SK-N-SH (cell line): ENCODE measurements around the gene CCDC6. TPM values are rescaled to one million over a fixed set of nuclear protein-coding genes. Genes with fewer than 3 reads are reported as not detected.

Experiments
- CTCF ChIA-PET: fragments of 300-600, 350-600 bp; formaldehyde crosslinking; extraction: SDS; loops from one replicate; lab custom pipeline; 2021; lab: Yijun Ruan, JAX
- POLR2A ChIA-PET: fragments of 350-600 bp; sonication (Branson Sonifier 250); formaldehyde crosslinking; extraction: SDS; loops from one replicate; lab custom pipeline; 2020; ENCODE audit warnings: antibody characterized with exemption, inconsistent platforms; lab: Yijun Ruan, JAX
- DNase-seq: peaks from one replicate; pipeline ENCODE4 v3.0.0; 2012
- H2AFZ ChIP-seq: fragments of 200-600 bp; sonication (generic); 2 replicates; pipeline ENCODE4 v1.8.1; 2016; ENCODE audit warnings: antibody characterized with exemption, mild to moderate bottlenecking, low read depth
- H3F3A ChIP-seq: fragments of 200-600 bp; sonication (generic); replicated peaks from 2 replicates; pipeline ENCODE3; 2016; ENCODE audit warnings: antibody characterized with exemption, mild to moderate bottlenecking; ENCODE audit not compliant: insufficient read depth
- H3K27ac ChIP-seq, 2 experiments: fragments of 200-500 bp in 1 of 2; fragments of 200-600 bp in 1 of 2; sonication (Bioruptor generic) in 1 of 2; sonication (generic), shearing (Covaris generic) in 1 of 2; 2 replicates each; pipeline versions ENCODE4 v1.5.1 to v1.6.1; 2014 to 2016; ENCODE audit warnings: low read depth in 2 of 2, inconsistent platforms in 1 of 2, low read length in 1 of 2, mild to moderate bottlenecking in 1 of 2, mixed read lengths in 1 of 2
- H3K27me3 ChIP-seq: fragments of 200-600 bp; sonication (generic), shearing (Covaris generic); 2 replicates; pipeline ENCODE4 v1.6.1; 2016; ENCODE audit warnings: mixed run types; ENCODE audit not compliant: insufficient read depth
- H3K36me3 ChIP-seq, 2 experiments: fragments of 200-500 bp in 1 of 2; fragments of 200-600 bp in 1 of 2; sonication (Bioruptor generic) in 1 of 2; sonication (generic) in 1 of 2; replicated peaks in 1 of 2; 2 replicates each; pipeline versions ENCODE3 to v1.5.1; 2014 to 2016; ENCODE audit warnings: low read length in 1 of 2, mild to moderate bottlenecking in 1 of 2; ENCODE audit not compliant: insufficient read depth in 2 of 2, control insufficient read depth in 1 of 2
- H3K4me1 ChIP-seq, 2 experiments: fragments of 200-500 bp in 1 of 2; fragments of 200-600 bp in 1 of 2; sonication (Bioruptor generic) in 1 of 2; sonication (generic), shearing (Covaris generic) in 1 of 2; 2 replicates each; pipeline versions ENCODE4 v1.5.1 to v1.6.1; 2014 to 2016; ENCODE audit warnings: low read depth in 1 of 2, low read length in 1 of 2, mixed run types in 1 of 2; ENCODE audit not compliant: insufficient read depth in 2 of 2, control insufficient read depth in 1 of 2
- H3K4me2 ChIP-seq: fragments of 200-600 bp; sonication (generic), shearing (Covaris generic); 2 replicates; pipeline ENCODE4 v1.6.1; 2017; ENCODE audit warnings: mixed run types
- H3K4me3 ChIP-seq, 2 experiments: fragments of 200-500 bp in 1 of 2; fragments of 200-600 bp in 1 of 2; sonication (Bioruptor generic) in 1 of 2; sonication (generic), shearing (Covaris generic) in 1 of 2; 2 replicates each; pipeline versions ENCODE4 v1.5.1 to v1.8.1; 2014 to 2016; ENCODE audit warnings: low read depth in 2 of 2, inconsistent platforms in 1 of 2, low read length in 1 of 2, mild to moderate bottlenecking in 1 of 2, mixed read lengths in 1 of 2, moderate library complexity in 1 of 2
- H3K79me2 ChIP-seq: fragments of 200-600 bp; sonication (generic); 2 replicates; pipeline ENCODE4 v1.8.1; 2017; ENCODE audit warnings: mild to moderate bottlenecking; ENCODE audit not compliant: insufficient read depth
- H3K9ac ChIP-seq: fragments of 200-600 bp; sonication (generic); 2 replicates; pipeline ENCODE4 v1.6.1; 2017; ENCODE audit warnings: mixed run types
- H3K9me2 ChIP-seq: fragments of 200-600 bp; sonication (generic); 2 replicates; pipeline ENCODE4 v1.6.1; 2017; ENCODE audit warnings: mixed run types
- H3K9me3 ChIP-seq: fragments of 200-600 bp; sonication (generic); 2 replicates; pipeline ENCODE4 v1.6.1; 2017; ENCODE audit warnings: mixed run types, mild to moderate bottlenecking, moderate library complexity
- H4K20me1 ChIP-seq: fragments of 200-600 bp; sonication (generic); 2 replicates; pipeline ENCODE4 v1.6.1; 2017; ENCODE audit warnings: mild to moderate bottlenecking, mixed run types; ENCODE audit not compliant: insufficient read depth
- CHD2 ChIP-seq: fragments of 150-350 bp; IDR thresholded peaks from 2 replicates; pipeline ENCODE4 v1.6.1; 2018; ENCODE audit warnings: low read length; ENCODE audit not compliant: partially characterized antibody
- FOSL2 ChIP-seq: IDR thresholded peaks from 2 replicates; pipeline ENCODE4 v1.4.0; 2012; ENCODE audit warnings: low read depth, mild to moderate bottlenecking, moderate library complexity, borderline replicate concordance
- FOXM1 ChIP-seq: IDR thresholded peaks from 2 replicates; pipeline ENCODE4 v1.4.0; 2012; ENCODE audit warnings: low read depth, mild to moderate bottlenecking
- MEF2A ChIP-seq: IDR thresholded peaks from 2 replicates; pipeline ENCODE4 v1.4.0; 2012; ENCODE audit warnings: low read depth, borderline replicate concordance
- MXI1 ChIP-seq: IDR thresholded peaks from 2 replicates; pipeline ENCODE4 v1.6.1; 2012; ENCODE audit warnings: mild to moderate bottlenecking, low read depth, low read length, improper control_type of control experiment
- NFIC ChIP-seq: IDR thresholded peaks from 2 replicates; pipeline ENCODE4 v1.4.0; 2012; ENCODE audit warnings: borderline replicate concordance
- RAD21 ChIP-seq: IDR thresholded peaks from 2 replicates; pipeline ENCODE4 v1.6.1; 2012; ENCODE audit warnings: mild to moderate bottlenecking, low read length
- RCOR1 ChIP-seq: fragments of 150-350 bp; IDR thresholded peaks from 2 replicates; pipeline ENCODE4 v1.6.1; 2017; ENCODE audit warnings: antibody characterized with exemption, low read length
- RFX5 ChIP-seq: IDR thresholded peaks from 2 replicates; pipeline ENCODE4 v1.6.1; 2012; ENCODE audit warnings: mild to moderate bottlenecking, improper control_type of control experiment, low read length
- TCF12 ChIP-seq: IDR thresholded peaks from 2 replicates; pipeline ENCODE4 v1.4.0; 2012
- TEAD4 ChIP-seq: IDR thresholded peaks from 2 replicates; pipeline ENCODE4 v1.4.0; 2012; ENCODE audit warnings: mild to moderate bottlenecking, borderline replicate concordance; ENCODE audit not compliant: insufficient read depth
- WGBS: methylation state at CpG from one replicate; pipeline ENCODE4 v1.1.6; 2017; ENCODE audit warnings: low lambda C conversion rate; 5-methylcytosine and 5-hydroxymethylcytosine counted together
- polyA plus RNA-seq, 3 experiments: library from polyadenylated mRNA; depleted of rRNA; stranded (reverse); fragments of >200 nt; gene quantifications; 2 replicates each; pipeline ENCODE4 v1.2.3, GENCODE V29; 2012
- TF ChIP-seq, protein P1 (sequence below): IDR thresholded peaks from 2 replicates; pipeline ENCODE4 v1.4.0; 2012; ENCODE audit warnings: low read depth, borderline replicate concordance
- TF ChIP-seq, protein P2 (sequence below): IDR thresholded peaks from 2 replicates; pipeline ENCODE4 v1.6.1; 2012; ENCODE audit warnings: mild to moderate bottlenecking, low read depth, low read length, moderate library complexity
- TF ChIP-seq, protein P3 (sequence below): IDR thresholded peaks from 2 replicates; pipeline ENCODE4 v1.4.0; 2012; ENCODE audit warnings: low read depth, borderline replicate concordance
- TF ChIP-seq, protein P4 (sequence below): fragments of 200-600 bp; sonication (generic); IDR thresholded peaks from 2 replicates; pipeline ENCODE4 v1.6.1; 2017; ENCODE audit warnings: antibody characterized with exemption, mild to moderate bottlenecking, moderate library complexity

CCDC6 gene
- polyA plus RNA-seq, 1 of the 3 experiments (the other 2 are of a cell fraction): 10.8 TPM

DNA sequence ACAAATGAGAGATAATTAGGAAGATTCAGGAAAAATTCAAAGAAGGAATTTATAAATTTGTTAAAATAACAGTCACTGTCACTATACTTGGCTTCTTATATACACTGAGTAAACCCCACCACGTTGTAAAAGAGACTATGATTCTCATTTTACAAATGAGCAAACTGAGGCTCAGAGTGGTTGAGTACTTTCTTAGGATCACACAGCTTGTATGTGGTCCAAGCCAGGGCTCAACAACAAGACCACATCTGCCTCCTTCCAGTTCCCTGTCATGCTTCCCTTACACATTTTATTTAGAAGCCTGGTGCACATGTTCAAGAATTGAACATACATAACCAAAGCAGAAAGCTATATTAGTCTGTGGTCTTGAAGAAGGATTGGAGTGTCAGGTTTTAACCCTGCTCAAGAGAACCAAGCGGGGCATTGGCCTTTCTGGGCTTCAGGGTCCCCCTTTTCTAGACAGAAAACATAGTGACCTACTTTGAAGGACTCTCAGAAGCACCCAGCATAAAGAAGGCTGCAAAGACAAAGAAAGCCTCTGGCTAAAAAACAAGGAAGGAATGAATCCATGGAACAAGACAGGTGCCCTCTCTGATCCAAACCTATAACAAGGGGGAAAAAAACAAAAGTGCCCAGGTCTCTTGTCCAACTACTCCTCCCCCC, 153.9 kb downstream of the CCDC6 start:
- 15% methylated on average over 2 of the region's 2 CpGs for WGBS
- Histone ChIP-seq H3K4me3 (no peak overlapping the region), H3K9me3 (no peaks in the 10 kb centered on the region), H3K9me2 (no peaks in the 10 kb centered on the region), H4K20me1 (no peaks in the 10 kb centered on the region), H3K4me2 (no peak overlapping the region), H3K9ac (no peak overlapping the region), H3K36me3 (no peaks in the 10 kb centered on the region), H3F3A (no peaks in the 10 kb centered on the region), H3K79me2 (no peaks in the 10 kb centered on the region), H3K4me1 (no peaks in the 10 kb centered on the region), H3K27ac (no peak overlapping the region), H2AFZ (no peak overlapping the region), H3K27me3 (no peaks in the 10 kb centered on the region; the same call in 1 of the 2 replicates)
- no peak for DNase-seq
- ChIA-PET CTCF (interaction anchor here (0.6 to 1.5 kb wide), 2 partner anchors 23 to 34 kb away, joined by 3 to 4 read pairs; no protein-coding TSS in a partner anchor), POLR2A (no interaction called here)
- TF ChIP-seq, protein P1, sequence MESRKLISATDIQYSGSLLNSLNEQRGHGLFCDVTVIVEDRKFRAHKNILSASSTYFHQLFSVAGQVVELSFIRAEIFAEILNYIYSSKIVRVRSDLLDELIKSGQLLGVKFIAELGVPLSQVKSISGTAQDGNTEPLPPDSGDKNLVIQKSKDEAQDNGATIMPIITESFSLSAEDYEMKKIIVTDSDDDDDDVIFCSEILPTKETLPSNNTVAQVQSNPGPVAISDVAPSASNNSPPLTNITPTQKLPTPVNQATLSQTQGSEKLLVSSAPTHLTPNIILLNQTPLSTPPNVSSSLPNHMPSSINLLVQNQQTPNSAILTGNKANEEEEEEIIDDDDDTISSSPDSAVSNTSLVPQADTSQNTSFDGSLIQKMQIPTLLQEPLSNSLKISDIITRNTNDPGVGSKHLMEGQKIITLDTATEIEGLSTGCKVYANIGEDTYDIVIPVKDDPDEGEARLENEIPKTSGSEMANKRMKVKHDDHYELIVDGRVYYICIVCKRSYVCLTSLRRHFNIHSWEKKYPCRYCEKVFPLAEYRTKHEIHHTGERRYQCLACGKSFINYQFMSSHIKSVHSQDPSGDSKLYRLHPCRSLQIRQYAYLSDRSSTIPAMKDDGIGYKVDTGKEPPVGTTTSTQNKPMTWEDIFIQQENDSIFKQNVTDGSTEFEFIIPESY: no peak
- TF ChIP-seq RCOR1 (no peak), RAD21 (no peak), NFIC (no peak), TEAD4 (no peak), CHD2 (no peak)
- TF ChIP-seq, protein P2, sequence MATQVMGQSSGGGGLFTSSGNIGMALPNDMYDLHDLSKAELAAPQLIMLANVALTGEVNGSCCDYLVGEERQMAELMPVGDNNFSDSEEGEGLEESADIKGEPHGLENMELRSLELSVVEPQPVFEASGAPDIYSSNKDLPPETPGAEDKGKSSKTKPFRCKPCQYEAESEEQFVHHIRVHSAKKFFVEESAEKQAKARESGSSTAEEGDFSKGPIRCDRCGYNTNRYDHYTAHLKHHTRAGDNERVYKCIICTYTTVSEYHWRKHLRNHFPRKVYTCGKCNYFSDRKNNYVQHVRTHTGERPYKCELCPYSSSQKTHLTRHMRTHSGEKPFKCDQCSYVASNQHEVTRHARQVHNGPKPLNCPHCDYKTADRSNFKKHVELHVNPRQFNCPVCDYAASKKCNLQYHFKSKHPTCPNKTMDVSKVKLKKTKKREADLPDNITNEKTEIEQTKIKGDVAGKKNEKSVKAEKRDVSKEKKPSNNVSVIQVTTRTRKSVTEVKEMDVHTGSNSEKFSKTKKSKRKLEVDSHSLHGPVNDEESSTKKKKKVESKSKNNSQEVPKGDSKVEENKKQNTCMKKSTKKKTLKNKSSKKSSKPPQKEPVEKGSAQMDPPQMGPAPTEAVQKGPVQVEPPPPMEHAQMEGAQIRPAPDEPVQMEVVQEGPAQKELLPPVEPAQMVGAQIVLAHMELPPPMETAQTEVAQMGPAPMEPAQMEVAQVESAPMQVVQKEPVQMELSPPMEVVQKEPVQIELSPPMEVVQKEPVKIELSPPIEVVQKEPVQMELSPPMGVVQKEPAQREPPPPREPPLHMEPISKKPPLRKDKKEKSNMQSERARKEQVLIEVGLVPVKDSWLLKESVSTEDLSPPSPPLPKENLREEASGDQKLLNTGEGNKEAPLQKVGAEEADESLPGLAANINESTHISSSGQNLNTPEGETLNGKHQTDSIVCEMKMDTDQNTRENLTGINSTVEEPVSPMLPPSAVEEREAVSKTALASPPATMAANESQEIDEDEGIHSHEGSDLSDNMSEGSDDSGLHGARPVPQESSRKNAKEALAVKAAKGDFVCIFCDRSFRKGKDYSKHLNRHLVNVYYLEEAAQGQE: no peak

DNA sequence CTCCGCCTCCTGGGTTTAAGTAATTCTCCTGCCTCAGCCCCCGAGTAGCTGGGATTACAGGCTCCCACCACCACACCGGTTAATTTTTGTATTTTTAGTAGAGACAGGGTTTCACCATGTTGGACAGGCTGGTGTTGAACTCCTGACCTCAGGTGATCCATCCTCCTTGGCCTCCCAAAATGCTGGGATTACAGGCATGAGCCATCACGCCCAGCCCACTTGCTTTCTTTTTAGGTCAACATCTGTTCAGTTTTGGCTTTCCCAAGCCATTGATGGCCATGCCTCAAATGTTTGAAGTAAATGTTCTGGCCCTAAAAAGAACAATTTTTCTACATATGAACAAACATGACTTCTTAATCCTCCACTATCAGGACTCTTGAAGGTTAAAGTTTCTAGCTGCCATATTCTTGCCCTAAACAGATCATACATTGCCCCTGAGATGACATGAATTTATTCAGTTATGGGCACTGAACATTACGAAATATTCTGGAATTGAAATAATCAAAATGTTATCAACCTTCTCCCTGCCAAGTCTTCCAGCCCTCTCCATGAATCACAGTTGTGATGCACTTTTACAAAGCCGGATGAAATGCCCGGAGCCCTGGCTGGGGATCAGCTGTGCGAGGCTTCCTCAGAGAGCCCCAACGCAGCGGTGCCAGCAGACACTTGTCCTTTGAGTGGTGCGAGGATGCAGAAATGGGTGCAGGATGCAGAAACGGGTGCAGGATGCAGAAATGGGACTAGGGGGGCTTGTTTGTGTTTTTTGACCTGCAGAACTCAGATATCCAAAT, 156.0 kb downstream of the CCDC6 start:
- H2AFZ ChIP-seq: no peak overlapping the region
- no peaks in the 10 kb centered on the region; the same call in 1 of the 2 replicates for H3K27me3 ChIP-seq
- POLR2A ChIA-PET: no interaction called here
- CTCF ChIA-PET: no interaction called here
- no peak for DNase-seq
- 71% methylated on average over 8 of the region's 12 CpGs for WGBS
- no peak overlapping the region for H3K27ac ChIP-seq
- no peak overlapping the region for H3K9ac ChIP-seq
- H3K4me3 ChIP-seq: no peak overlapping the region
- no peaks in the 10 kb centered on the region for H4K20me1 ChIP-seq
- H3K36me3 ChIP-seq: no peaks in the 10 kb centered on the region
- no peaks in the 10 kb centered on the region for H3F3A ChIP-seq
- H3K4me2 ChIP-seq: no peak overlapping the region
- H3K79me2 ChIP-seq: no peaks in the 10 kb centered on the region
- no peaks in the 10 kb centered on the region for H3K9me2 ChIP-seq
- no peaks in the 10 kb centered on the region for H3K4me1 ChIP-seq
- H3K9me3 ChIP-seq: no peaks in the 10 kb centered on the region
- TF ChIP-seq FOSL2: no peak
- TF ChIP-seq, protein P3, sequence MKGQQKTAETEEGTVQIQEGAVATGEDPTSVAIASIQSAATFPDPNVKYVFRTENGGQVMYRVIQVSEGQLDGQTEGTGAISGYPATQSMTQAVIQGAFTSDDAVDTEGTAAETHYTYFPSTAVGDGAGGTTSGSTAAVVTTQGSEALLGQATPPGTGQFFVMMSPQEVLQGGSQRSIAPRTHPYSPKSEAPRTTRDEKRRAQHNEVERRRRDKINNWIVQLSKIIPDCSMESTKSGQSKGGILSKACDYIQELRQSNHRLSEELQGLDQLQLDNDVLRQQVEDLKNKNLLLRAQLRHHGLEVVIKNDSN: no peak
- TF ChIP-seq CHD2: no peak
- TF ChIP-seq TCF12: no peak
- TF ChIP-seq RFX5: no peak
- TF ChIP-seq FOXM1: no peak
- TF ChIP-seq MXI1: no peak
- TF ChIP-seq, protein P4, sequence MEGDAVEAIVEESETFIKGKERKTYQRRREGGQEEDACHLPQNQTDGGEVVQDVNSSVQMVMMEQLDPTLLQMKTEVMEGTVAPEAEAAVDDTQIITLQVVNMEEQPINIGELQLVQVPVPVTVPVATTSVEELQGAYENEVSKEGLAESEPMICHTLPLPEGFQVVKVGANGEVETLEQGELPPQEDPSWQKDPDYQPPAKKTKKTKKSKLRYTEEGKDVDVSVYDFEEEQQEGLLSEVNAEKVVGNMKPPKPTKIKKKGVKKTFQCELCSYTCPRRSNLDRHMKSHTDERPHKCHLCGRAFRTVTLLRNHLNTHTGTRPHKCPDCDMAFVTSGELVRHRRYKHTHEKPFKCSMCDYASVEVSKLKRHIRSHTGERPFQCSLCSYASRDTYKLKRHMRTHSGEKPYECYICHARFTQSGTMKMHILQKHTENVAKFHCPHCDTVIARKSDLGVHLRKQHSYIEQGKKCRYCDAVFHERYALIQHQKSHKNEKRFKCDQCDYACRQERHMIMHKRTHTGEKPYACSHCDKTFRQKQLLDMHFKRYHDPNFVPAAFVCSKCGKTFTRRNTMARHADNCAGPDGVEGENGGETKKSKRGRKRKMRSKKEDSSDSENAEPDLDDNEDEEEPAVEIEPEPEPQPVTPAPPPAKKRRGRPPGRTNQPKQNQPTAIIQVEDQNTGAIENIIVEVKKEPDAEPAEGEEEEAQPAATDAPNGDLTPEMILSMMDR: no peak
- TF ChIP-seq RAD21: no peak
- no peak for TF ChIP-seq MEF2A
- TF ChIP-seq, protein P1: no peak
